GM19324 (cell line): ENCODE data around the gene RNF166.

Experiments used
- ATAC-seq: cut with Tn5 transposase; IDR thresholded peaks from one replicate; pipeline ENCODE4 v1.9.1; 2021; ENCODE audit warnings: mild to moderate bottlenecking, moderate library complexity; ENCODE audit not compliant: unreplicated experiment, low FRiP score

Gene RNF166

DNA sequence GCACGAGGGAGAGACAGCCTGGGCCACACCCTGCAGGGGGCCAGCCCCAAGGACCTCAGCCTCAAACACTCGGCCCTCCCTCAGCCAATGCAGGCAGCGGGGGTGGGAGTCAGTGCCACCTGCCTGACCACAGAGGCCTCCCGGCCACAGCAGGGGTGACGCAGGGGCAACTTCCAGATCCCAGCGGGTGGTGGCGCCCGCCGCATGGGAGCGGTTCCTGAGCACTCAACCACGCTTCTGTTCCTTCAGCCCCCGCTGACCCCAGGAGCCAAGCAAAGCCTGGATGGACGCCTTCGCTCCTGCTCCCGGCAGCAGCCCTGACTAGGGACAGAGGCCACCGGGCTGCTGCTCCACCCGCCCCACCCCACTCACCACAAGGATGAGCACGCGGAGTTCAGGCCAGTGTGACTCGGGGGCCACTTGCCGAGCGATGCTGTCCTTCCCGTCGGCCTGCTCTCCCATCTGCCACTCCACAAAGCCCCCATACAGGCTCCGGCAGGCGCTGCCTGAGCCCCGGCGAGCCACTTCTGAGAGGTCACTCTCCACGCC, 50.4 kb downstream of the RNF166 start:
- ATAC-seq: no peak

DNA sequence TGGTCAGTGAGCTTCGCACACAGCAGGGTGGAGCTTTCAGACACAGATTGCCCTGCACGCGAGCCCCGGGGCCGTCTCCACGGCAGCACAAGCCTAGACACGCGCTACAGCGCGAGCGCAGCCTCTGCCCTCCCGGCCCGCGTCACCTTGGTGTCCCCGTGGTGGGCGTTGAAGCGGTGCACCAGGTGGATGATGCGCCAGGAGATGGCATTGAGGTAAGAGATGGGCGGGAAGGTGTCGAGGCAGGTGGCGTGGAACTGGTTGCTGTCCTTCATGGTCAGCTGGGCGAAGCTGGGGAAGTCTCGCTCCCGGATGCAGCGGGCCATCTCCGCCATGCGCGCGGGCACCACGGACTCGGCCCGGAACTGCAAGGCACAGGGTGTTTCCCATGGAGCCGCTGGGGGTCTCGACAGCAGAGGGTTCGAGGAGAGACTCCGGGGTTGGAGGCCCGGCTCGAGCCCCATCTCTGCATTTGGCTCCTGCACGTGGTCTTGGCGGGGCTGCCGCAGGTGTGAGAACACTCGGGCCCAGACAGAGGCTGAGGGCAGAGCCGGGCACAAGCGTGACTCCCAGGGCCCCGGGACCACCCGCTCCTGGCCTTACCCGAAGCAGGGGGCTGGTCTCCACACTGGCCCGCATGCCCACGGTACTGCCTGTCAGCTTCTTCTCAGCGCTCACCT, 51.0 kb downstream of the RNF166 start:
- ATAC-seq: no peak

DNA sequence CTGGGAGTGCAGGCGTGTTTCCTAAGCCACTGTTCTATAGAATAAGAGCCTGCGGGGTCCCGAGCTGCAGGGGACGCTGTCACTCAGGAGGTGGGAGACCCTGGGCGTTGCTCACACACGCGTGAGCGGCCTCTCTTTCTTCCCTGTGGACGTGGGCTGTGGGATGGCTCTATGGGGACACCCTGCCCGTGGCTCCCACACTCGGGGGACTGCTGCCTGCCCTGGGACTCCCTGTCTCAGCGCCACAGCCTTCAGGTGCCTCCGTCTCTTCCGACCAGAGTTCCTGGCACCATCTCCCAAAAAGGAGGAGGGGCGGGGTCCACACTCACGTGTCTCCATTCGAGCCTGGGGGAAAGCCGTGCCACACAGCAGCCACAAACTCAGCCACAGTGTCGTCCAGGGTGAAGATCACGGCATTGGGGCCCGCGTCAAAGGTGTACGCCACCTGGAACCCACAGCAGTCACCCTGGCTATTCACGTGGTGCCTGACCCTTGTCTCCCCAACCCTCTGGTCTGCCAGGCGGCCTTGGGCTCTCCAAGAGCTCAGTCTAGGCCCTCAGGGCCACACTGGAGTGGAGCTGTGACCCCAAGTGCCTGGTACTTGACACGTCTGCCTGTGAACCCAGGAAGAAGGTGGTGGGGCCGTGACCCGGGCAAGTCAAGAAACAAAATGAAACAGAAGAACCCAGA, 51.7 kb downstream of the RNF166 start:
- no peak for ATAC-seq

DNA sequence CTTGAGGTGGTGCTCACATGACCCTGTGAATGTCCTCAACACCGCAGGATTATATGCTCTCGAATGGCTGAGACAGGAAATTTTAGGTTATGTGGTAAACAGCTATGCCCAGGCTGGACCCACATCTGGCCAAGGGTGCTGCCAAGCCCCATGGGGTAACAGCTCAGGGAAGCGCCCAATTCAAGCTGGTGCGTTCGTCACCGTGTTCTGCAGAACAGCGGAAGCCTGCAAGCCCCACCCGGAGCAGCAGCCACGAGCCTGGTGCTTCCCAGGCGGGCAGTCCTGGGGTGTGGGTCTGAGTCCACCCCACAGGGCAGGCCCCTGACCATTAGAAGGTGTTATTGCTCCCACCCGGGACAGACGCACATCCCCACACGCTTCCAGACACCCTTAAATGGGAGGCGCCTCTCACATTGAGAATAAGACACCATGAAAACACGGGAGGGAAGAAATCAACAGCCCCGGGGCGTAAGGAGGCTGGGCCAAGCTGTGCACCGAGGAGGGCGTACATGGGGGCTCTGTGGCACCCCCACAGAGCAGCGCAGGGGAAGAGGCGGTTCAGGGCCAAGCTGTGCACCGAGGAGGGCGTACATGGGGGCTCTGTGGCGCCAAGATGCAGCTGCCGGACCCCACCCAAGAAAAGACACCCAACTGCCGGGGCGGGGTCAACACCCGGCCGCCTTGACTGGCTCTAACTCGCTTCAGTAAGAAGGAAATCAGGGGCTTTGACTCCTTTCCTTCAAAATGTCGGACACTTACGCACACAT, 52.4 kb downstream of the RNF166 start:
- no peak for ATAC-seq

- no peak for ATAC-seq
Observed at GRCh38 chr16:88653101-88653500, 53.1 kb downstream of the RNF166 start.

GRCh38 chr16:88652762-88653063, 53.5 kb downstream of the RNF166 start:
- no peak for ATAC-seq

DNA sequence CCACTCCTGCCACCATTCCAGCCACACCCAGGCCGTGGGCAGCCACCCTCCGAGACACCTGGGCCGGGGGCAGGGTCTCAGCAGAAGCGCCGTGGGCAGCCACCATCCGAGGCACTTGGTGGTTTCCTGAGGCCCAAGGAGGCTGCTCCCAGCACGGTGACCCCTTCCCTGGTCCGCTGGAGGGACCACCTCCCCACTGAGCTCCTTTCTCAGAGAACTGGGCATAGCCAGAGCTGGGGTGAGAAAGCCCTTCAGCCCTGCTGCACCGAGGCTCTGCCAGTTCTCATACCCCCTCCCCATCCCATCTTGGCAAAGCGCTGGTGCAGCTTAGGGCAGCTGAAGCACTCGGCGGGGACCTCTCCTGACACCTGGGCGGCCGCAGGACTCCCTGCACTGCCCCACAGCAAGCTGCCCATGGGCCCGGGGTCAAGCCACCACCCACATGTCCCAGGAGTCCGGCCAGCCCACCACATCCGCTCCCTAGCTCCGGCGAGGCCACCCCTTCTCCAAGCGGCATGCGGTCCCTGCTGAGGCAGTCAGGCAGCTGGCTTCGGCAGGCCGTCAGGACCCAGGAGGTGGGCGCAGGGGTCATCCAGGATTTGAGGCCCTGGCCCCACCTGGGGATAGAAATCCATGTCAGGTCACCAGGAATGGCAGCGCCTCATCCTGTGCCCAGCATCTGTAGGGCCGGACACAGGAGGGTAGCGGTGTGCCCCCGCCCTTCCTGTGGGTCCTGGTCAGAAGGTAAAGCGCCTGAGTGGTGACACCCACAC, 54.0 kb downstream of the RNF166 start:
- ATAC-seq: no peak

GRCh38 chr16:88651276-88651988, 54.8 kb downstream of the RNF166 start:
- peak; percentile 64 for ATAC-seq

- ATAC-seq: peak; percentile 68
Observed at GRCh38 chr16:88650749-88651275, 55.4 kb downstream of the RNF166 start, which contains the start of gene CYBA. Gene CYBA, minus strand, starts transcription at chr16:88651053. Its CDS starts 40 bp downstream, at chr16:88651013.

- ATAC-seq: peak; percentile 20
Observed at GRCh38 chr16:88649924-88650748, 56.1 kb downstream of the RNF166 start.

- ATAC-seq: no peak
Observed at GRCh38 chr16:88649195-88649923, 56.8 kb downstream of the RNF166 start.

- no peak for ATAC-seq
Observed at GRCh38 chr16:88647178-88648070, 58.8 kb downstream of the RNF166 start.
